Measurements from ENCODE around the gene ANKIB1.
"Not testable (repeated sequence)": the region's sequence is repeated elsewhere in the genome, so short reads cannot be mapped to it uniquely, and the experiment has no call there.

Gene ANKIB1

DNA sequence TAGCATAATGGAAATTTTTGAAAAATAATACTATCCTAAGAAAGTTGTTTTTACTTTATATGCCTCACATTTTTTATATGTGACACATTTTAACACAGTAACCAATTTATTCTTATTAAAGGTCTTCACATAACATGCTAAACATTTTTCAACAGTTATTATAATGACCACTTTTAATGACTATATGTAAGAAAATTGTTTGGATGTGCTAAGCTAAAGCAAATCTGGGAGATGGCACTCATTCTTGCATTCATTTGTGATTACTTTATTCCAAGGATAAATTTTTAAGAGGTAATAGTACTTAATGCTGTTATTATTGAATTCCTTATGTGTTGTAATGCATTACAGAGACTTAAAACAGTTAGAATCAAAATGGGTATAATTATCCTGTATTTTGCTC, 88.1 kb downstream of the ANKIB1 start:
- DNase-seq: no peak

DNA sequence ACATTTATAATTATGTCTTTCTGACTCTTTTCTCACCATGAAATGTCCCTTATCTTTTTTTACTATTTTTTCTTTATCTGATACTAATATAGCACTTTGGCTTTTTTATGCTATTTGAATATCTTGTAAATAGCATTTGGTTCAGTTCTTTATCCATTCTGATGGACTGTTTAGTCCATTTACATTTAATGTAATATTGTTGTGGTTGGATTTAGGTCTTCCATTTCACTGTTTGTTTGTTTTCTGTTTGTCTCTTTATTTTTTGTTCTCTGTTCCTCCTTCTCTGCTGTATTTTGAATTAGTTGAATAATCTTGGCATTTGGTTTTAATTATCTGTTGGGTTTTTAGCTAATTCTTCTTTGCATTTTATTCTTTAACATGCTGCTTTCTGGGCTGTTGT, 89.8 kb downstream of the ANKIB1 start:
- no peak for DNase-seq

DNA sequence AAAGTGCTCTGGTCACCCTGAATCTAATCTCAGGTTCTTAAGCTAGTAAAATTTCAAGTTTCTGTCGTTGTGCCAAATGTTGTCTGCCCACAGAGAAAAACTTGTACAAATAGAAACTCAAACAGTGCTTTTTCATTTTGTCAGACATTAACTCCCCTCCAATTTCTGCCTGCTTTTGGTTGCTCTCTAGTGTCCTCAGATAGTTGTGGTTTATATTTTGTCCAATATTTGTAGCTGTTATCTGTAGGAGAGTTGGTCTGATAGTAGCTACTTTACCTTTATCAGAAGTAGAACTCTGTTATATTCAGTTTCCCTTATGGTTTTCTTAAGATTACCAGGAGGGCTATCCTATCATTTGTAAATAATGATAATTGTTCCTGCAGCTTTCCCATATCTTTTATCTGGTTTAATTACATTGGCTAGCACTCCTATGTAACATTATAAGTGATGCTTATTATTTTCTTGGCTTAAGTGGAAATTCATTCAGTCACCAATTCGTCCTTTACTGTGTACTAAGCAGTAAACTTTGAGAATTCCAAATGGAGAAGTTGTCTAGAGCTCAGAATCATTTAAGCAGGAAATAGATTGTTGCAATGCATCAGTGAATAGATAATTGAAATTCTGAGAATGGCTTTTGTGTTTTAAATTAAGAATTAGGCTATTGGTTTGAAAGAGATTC, 91.0 kb downstream of the ANKIB1 start:
- DNase-seq: no peak

DNA sequence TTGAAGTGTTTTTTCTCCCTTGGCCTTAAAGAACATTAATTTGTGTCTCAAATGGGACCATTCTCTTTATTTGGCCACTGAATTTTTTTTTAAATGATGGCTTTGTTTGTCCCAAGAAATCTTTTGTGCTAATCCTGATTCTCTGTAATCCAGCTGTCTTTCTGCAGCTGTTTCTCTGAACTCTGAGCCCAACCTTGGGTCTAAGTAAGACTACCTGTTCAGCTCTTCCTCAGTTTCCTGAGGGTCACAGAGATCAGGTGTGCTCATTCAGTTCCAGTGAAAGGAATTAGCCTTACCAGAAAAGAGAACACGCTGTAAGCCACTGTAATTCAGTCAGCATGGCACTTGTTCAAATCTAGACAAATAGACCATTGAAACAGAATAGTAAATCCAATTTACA, 94.2 kb downstream of the ANKIB1 start:
- DNase-seq: no peak

DNA sequence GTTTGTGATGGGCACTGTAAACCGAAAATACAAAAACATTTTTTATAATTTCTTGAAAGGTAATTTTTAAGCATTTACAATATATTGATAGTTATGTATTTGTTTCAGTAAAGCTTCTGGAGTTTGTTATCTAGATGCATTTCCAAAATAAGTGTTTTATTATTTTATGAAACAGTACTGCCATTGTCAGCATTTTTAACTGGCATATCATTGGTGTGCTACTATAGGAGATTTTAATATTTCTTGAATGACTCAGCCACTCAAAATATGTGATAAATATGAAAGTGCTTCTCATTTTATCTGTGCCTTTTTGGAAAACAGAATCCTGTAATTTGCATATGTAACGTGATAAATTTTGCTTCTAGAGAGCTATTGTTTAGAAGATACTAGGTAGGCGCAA, 97.9 kb downstream of the ANKIB1 start:
- DNase-seq: no peak

DNA sequence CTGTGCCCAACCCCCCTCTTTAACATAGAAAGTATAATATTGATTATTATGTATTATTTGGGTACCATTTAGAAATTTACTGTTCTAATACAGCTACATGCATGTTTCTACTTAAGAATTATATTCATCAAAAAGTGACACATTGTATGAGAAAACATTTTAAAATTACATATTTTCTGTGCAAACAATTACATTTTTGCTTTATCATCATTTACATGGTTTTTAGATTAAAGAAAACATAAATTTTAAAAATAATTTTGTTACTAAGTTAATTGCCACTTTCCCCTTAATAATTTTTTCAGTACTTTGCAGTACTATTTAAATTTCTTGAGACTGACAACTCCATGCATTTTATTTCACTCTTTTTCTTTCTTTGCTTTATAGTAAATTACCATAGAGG, 106.2 kb downstream of the ANKIB1 start:
- no peak for DNase-seq

DNA sequence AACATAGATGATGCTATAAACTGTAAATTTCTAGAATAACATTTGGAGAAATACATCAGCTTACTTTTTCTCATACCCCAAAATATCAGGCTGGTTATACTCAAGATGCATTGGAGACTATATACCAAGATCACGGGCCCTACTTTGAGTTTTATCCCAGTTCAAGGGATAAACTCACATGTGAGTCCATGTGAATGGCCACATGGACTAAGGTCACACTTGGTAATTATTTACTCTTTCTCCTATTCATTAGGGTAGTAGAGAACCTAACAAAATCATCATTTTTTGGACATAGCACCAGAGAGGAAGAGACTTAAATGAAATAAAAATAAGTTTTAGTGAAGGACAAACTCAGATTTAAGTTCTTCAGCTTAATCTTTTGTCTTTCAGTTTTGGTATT, 108.4 kb downstream of the ANKIB1 start:
- DNase-seq: no peak

DNA sequence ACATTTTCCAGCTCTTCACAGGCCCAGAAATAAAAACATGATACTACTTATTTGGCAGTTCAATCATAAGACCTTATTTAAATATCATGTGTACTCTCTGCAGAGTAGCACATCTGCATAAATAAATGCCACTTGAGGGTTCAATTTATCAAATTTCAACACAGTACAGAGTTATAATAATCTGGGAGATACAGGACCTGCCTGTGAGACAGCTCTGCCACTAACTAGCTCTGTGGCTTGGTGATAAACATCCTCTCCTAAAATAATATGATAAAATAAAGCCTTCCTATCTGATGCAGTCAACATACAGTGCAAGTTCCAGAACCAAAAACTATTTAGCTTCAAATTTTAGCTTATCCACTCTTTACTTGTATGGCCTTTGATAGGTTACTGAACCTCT, 110.6 kb downstream of the ANKIB1 start:
- no peak for DNase-seq

DNA sequence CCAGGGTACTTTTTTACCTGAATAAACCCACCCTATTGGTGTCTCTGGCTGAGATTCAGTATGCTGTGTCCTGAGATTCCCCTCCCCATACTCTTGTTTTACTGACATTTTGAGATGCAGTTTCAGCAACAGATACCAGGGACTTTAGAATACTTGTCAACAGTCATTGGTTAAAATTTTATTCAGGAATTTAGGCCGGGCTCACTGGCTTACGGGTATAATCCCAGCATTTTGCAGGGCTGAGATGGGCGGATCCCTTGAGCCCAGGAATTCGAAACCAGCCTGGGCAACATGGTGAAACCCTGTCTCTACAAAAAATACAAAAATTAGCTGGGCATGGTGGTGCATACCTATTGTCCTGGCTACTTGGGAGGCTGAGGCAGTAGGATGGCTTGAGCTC, 111.5 kb downstream of the ANKIB1 start:
- DNase-seq: no peak

DNA sequence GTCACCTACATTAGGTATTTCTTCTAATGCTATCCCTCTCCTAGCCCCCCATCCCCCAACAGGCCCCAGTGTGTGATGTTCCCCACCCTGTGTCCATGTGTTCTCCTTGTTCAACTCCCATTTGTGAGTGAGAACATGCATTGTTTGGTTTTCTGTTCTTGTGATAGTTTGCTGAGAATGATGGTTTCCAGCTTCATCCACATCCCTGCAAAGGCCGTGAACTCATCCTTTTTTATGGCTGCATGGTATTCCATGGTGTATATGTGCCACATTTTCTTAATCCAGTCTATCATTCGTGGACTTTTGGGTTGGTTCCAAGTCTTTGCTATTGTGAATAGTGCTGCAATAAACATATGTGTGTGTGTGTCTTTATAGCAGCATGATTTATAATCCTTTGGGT, 113.4 kb downstream of the ANKIB1 start:
- DNase-seq: not testable (repeated sequence)

DNA sequence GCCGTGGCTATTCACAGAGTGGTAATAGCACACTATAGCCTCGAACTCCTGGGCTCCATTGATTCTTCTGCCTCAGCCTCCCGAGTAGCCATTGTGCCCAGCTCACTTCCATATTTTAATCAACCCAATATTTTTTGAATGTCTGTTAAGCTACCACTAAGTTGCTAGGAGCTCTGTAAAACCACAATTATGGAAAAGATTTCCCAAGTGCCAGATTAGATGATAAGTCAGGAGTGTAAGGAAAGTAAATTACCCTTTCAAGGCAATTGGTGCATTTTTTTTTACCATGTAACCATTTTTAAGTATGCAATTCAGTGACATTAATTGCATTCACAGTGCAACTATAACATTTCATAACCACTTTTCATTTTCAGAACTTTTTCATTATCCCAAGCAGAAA, 114.0 kb downstream of the ANKIB1 start:
- DNase-seq: no peak

DNA sequence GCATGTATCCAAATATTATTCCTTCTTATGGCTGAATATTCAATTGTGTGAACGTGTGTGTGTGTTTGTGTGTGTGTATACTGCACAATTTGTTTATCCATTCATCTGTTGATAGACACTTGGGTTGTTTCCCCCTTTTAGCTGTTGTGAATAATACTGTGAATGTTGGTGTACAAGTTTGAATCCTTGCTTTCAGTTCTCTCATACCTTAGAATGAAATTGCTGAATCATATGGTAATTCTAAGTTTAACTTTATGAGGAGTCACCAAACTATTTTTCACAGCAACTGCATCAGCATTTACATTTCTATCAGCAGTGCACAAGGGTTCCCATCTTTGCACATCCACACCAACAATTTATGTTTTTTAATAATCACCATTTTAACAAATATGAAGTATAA, 114.6 kb downstream of the ANKIB1 start:
- no peak for DNase-seq

DNA sequence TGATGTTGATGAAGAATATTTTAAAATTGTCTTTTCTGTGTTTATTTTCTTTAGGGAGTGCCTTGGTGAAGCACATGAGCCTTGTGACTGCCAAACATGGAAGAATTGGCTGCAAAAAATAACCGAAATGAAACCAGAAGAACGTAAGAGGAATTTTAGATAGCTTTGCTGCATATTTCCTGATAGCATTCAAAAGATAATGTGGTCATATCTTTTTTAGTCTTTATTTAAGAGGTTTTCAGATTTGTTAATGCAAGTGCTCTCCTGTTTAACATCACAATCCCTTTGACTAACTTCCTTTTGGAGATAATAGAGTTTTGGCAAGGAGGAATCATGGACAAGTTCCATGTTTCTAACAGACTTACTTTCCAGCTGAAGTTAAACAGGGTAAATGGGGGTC, 116.4 kb downstream of the ANKIB1 start:
- DNase-seq: no peak

DNA sequence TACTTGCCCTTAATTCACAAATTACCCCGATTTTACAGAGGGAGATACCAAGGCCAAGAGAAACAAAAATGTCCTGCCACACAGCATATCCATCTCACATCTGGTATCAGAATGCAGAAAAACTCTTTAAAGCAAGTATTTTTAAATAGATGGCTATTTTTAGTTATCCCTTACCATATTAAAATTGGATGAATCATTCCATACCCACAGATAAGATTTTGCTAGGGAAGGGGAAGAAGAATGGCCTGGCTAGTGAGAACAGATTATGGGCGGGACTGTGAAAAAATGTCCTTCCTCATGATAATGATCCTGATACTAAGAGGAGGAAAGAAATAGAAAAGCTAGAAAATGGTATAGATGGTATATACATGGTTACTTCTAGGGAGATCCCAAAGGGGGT, 121.0 kb downstream of the ANKIB1 start:
- DNase-seq: no peak

DNA sequence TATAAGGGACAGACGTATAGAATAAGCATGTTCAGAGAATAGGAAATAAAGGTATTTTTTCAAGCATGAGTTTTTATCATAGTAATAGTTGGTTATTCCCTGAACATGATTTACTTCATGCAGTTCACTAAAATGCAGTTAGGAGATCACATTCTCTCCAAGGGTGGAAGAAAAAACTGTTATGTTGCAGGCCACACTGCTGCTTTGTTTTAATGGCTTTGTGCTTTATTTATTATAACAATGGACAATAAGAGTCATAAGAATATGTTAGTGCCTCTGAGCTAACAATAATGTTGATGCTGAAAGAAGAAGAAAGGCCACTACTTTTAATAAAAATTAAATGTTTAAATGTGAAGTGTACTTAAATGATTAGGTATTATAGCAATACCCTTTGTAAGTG, 123.0 kb downstream of the ANKIB1 start:
- no peak for DNase-seq

DNA sequence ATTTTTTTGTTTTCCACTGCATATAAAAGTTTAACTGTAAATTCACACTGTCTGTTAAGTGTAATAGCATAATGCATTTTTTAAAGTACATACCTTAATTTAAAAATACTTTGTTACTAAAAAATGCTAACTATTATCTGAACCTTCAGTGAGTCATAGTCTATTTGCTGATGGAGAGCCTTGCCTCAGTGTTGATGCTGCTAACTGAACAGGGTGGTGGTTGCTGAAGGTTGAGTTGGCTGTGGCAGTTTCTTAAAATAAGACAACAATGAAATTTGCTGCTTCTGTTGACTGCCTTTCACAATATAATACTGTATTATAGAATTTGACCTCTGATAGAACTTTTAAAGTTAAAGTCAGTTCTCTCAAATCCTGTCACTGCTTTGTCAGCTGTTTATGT, 129.2 kb downstream of the ANKIB1 start:
- no peak for DNase-seq

DNA sequence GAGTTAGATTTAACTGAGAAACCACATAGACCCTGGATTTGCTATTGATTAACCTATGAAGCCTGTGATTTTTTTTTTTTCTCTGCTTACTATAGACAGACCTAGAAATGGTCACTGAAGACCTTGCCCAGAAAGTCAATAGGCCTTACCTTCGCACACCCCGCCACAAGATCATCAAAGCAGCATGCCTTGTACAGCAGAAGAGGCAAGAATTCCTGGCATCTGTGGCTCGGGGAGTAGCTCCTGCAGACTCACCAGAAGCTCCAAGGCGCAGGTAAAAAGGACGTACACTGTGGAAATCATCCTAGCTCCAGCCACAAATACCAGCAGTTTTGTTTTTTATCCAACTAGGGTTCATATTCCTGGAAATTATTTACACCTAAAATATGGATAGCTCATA, 145.3 kb downstream of the ANKIB1 start:
- no peak for DNase-seq

DNA sequence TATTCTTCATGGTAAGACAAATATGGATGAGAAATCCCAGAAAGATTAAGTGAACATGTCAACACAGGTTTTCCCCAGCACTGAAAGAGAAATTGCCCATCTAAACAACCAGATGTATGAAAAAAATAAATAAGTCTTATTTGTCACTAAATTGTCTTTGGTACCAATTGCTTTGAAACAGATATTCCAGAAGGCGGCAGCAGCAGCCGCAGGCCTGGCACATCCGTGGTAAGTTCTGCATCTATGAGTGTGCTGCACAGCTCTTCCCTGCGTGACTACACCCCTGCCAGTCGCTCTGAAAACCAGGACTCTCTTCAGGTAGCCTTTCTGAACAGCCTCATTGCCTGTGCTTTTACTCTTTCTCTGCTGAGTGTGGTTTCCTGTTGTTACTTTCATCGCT, 151.8 kb downstream of the ANKIB1 start:
- no peak for DNase-seq

DNA sequence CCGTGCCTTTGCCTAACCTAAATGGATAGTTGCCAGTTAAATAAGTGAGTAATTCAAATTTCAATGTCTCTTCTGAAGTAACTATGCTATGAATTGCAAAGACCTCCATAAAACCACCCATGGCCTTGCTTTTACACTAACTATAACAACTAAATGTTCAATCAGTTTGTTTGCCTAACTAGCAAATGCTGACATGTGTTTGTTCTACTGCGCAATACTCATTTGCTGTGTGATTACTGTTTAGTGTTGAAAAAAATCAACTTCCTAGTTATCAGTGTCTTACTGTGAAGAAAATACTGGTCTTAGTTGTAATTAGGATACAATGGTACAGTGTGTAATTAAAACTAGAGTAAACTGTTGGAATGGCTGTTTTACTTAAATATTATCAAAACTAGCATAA, 154.2 kb downstream of the ANKIB1 start:
- no peak for DNase-seq

DNA sequence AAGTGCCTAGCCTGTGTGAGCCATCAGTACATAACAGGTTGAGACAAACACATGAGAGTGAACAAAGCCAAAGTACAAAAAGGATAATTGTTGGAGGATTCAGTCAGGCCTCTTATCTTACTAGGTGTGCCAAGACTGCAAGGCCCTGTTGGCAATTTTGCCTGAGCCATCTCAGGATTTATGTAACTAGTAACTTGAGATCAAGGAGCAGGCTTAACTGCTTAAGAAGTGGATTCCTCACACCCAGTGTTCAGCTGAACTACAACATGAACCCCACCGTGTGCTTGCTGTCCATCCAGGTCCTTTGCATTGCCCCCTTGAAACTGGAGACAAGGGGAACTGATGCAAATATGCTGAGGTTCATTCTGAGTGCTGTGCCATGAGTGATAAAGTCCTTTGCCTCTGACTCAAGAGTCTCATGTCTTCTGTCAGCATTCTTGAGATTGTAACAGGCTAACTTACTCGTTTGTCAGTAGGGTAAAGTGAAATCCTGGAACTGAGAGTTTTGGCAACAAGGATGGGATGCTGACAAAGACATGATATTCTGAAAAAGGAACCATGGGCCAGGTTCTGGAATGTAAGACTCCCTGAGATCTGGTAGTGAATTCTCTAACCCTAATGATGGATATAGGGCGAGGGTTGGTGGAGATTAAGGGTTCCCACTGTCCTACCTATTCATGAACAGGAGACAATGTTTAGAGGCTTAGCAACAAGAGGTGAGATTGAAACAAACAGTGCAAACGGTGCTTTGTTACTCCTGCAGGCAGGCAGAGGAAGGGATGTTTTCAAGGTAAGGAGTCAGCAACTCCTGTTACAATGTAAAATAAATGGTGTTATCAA, 157.4 kb downstream of the ANKIB1 start:
- DNase-seq: no peak

DNA sequence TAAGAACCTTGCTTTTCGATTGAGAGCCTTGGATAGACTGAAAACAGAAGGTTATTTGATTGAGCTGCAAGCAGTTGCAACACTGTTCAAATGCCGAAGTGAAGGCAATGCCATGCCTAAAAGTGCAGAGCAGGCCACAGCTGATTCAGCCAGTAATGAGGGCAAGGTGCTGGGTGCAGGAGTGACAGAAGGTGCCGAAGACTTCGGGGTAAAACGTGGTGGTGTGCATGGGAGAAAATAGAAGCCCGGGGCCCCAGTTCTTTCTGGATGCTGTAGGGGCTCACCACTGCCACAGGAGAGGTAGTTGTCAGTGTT, 157.9 kb downstream of the ANKIB1 start:
- no peak for DNase-seq

DNA sequence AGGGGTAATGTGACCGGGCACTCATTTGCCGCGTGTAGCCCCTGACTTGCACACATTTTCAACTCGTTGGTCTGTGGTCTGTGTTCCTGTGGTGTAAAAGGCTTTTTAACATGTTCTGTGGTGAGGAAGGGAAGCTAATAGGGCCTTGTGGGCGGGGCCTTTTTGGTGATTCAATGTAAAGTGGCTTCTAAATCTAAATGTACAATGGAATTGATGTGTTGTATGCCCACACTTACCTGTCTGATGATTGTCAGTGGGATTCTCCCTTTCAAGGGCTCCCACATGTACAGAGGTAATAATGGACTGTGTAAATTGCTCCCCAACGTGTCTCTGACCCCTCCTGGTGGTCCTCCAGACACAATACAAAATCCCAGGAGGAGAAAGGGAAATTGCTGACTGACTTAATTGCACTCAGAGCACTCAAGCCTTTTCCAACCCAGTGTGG, 158.4 kb downstream of the ANKIB1 start:
- no peak for DNase-seq

DNA sequence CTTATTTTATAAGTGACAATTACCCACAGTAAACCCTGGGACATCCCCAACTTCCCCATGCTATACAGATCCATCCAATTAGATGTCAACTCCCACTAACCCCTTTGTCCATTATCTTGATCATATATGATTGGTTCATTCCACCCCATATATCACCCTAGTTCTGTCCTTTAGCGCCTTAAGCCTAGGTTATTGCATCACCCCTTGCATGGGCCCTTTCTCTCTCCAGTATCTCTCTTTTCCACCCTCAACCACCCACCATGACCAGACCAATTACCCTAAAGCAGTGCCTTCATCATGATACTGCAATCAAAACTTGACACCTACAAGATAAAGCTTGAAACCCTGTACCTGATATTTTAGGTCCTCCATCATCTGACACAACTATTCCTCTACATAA, 163.6 kb downstream of the ANKIB1 start:
- no peak for DNase-seq

DNA sequence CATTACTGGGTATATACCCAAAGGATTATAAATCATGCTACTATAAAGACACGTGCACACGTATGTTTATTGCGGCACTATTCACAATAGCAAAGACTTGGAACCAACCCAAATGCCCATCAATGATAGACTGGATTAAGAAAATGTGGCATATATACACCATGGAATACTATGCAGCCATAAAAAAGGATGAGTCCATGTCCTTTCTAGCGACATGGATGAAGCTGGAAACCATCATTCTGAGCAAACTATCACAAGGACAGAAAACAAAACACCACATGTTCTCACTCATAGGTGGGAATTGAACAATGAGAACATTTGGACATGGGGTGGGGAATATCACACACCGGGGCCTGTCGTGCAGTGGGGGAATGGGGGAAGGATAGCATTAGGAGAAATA, 164.4 kb downstream of the ANKIB1 start:
- DNase-seq: not testable (repeated sequence)

DNA sequence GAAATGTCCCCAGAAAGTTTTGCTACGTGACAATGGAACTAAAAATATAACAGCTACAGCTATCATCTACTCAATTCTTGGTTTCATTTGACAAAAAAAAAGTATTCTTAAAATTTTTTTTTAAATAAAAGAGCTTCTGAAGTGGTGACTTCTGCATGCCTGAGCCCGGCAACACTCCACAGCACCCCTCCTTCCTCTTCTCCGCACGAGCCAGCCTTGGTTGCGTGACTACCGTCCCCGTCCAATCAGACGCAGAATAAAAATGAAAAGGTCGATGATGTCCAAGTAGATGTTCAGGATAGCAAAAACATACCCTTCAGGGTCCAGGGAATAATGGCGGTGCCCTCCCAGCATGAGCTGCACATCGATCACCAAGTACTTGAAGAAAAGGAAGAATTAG, 167.0 kb downstream of the ANKIB1 start:
- DNase-seq: no peak

Data from suppressor macrophage treated with lipopolysaccharide for 4 hours (primary cell).